Smooth muscle cell (in vitro differentiated cells): ENCODE data around the gene MRPS18A. TPM values are rescaled to one million over a fixed set of nuclear protein-coding genes. Genes with fewer than 3 reads are reported as not detected.

Experiments
- DNase-seq: peaks from one replicate; lab custom pipeline; 2025; ENCODE audit not compliant: unreplicated experiment; lab: John Stamatoyannopoulos, UW
- H2AFZ ChIP-seq: fragments of 200-600 bp; sonication (generic); 2 replicates; pipeline ENCODE4 v1.6.0; 2016; ENCODE audit warnings: antibody characterized with exemption, low read depth, mild to moderate bottlenecking
- H3F3A ChIP-seq: fragments of 200-600 bp; sonication (generic); 2 replicates; pipeline ENCODE4 v1.6.0; 2017; ENCODE audit warnings: antibody characterized with exemption, low read depth
- H3K27ac ChIP-seq: fragments of 200-600 bp; sonication (generic); 2 replicates; pipeline ENCODE4 v1.5.1; 2016; ENCODE audit warnings: low read depth, mild to moderate bottlenecking
- H3K27me3 ChIP-seq: fragments of 200-600 bp; sonication (generic); 2 replicates; pipeline ENCODE4 v1.6.1; 2016; ENCODE audit warnings: low read depth, mild to moderate bottlenecking
- H3K36me3 ChIP-seq: fragments of 200-600 bp; sonication (generic); 2 replicates; pipeline ENCODE4 v1.5.1; 2016; ENCODE audit warnings: low read depth
- H3K4me1 ChIP-seq: fragments of 200-600 bp; sonication (generic); 2 replicates; pipeline ENCODE4 v1.5.1; 2016; ENCODE audit warnings: low read depth
- H3K4me2 ChIP-seq: fragments of 200-600 bp; sonication (generic); 2 replicates; pipeline ENCODE4 v1.6.0; 2016; ENCODE audit warnings: mild to moderate bottlenecking
- H3K4me3 ChIP-seq: fragments of 200-600 bp; sonication (generic); 2 replicates; pipeline ENCODE4 v1.5.1; 2016; ENCODE audit warnings: mild to moderate bottlenecking
- H3K79me2 ChIP-seq: fragments of 200-600 bp; sonication (generic); 2 replicates; pipeline ENCODE4 v1.6.0; 2016; ENCODE audit warnings: low read depth, mild to moderate bottlenecking
- H3K9ac ChIP-seq: fragments of 200-600 bp; sonication (generic); 2 replicates; pipeline ENCODE4 v1.6.0; 2016; ENCODE audit warnings: low read depth
- H3K9me3 ChIP-seq: fragments of 200-600 bp; sonication (generic); replicated peaks from 2 replicates; pipeline ENCODE4 v1.5.1; 2016; ENCODE audit warnings: low read depth
- H4K20me1 ChIP-seq: fragments of 200-600 bp; sonication (generic); 2 replicates; pipeline ENCODE4 v1.6.0; 2016; ENCODE audit warnings: low read depth
- CTCF ChIP-seq: fragments of 200-600 bp; sonication (generic); IDR thresholded peaks from 2 replicates; pipeline ENCODE4 v1.5.1; 2017; ENCODE audit warnings: borderline replicate concordance, mild to moderate bottlenecking, antibody characterized with exemption; ENCODE audit not compliant: insufficient read depth, poor library complexity, severe bottlenecking
- WGBS: methylation state at CpG from one replicate; pipeline ENCODE4 v1.1.7; 2016; ENCODE audit warnings: low lambda C conversion rate; 5-methylcytosine and 5-hydroxymethylcytosine counted together
- polyA plus RNA-seq: library from polyadenylated mRNA; unstranded; fragments of >200 nt; fragmentation: Nextera tagmentation; extraction: Ambion mirVana; gene quantifications from 2 replicates; pipeline ENCODE4 v1.2.1, GENCODE V29; 2016
- total RNA-seq: library from RNA; depleted of rRNA; stranded (reverse); fragments of >200 nt; gene quantifications from 2 replicates; pipeline ENCODE4 v1.2.3, GENCODE V29; 2014

MRPS18A gene
- total and polyA plus RNA-seq, 2 experiments from 2014 or later, result 40.4 to 59.9 TPM

GRCh38 chr6:43718387-43719105 lies 31.0 kb upstream of the MRPS18A start:
- Histone ChIP-seq H3K27ac (no peak overlapping the region), H3K36me3 (no peaks in the 10 kb centered on the region), H3K4me3 (no peak overlapping the region), H3F3A (peaks cover 6% of the 10 kb centered on the region), H3K9ac (no peak overlapping the region), H3K4me2 (no peak overlapping the region), H3K79me2 (no peaks in the 10 kb centered on the region), H3K4me1 (peaks cover 6% of the 10 kb centered on the region), H4K20me1 (no peaks in the 10 kb centered on the region), H3K9me3 (no peaks in the 10 kb centered on the region), H2AFZ (no peak overlapping the region), H3K27me3 (no peaks in the 10 kb centered on the region)
- TF ChIP-seq CTCF, result no peak
- no peak for DNase-seq
- 51% methylated on average over 13 of the region's 13 CpGs for WGBS

GRCh38 chr6:43717822-43718221 lies 30.2 kb upstream of the MRPS18A start:
- Histone ChIP-seq H3K9me3 (no peaks in the 10 kb centered on the region), H3K36me3 (no peaks in the 10 kb centered on the region), H3K4me2 (no peak overlapping the region), H3K4me1 (peaks cover 6% of the 10 kb centered on the region), H2AFZ (no peak overlapping the region), H3F3A (peaks cover 6% of the 10 kb centered on the region), H3K4me3 (no peak overlapping the region), H3K79me2 (no peaks in the 10 kb centered on the region), H3K27me3 (no peaks in the 10 kb centered on the region), H3K9ac (no peak overlapping the region), H3K27ac (no peak overlapping the region), H4K20me1 (no peaks in the 10 kb centered on the region)
- 86% methylated on average over 10 of the region's 12 CpGs for WGBS
- TF ChIP-seq CTCF, result no peak
- no peak for DNase-seq

- no peak overlapping the region for H3K4me3 ChIP-seq
These were observed 29.8 kb upstream of the MRPS18A start for GRCh38 chr6:43717389-43717788.

More at GRCh38 chr6:43717389-43717788, 29.8 kb upstream of the MRPS18A start:
- Histone ChIP-seq H3K9me3 (no peaks in the 10 kb centered on the region), H3F3A (peaks cover 9% of the 10 kb centered on the region), H3K27ac (no peak overlapping the region), H4K20me1 (no peaks in the 10 kb centered on the region), H3K79me2 (no peaks in the 10 kb centered on the region), H3K4me1 (peaks cover 6% of the 10 kb centered on the region), H3K9ac (no peak overlapping the region), H3K36me3 (no peaks in the 10 kb centered on the region), H2AFZ (no peak overlapping the region), H3K4me2 (no peak overlapping the region), H3K27me3 (no peaks in the 10 kb centered on the region)
- DNase-seq, result no peak
- over 99% methylated on average over 5 of the region's 8 CpGs for WGBS
- TF ChIP-seq CTCF, result no peak
